HG02610 (cell line): ENCODE measurements around the gene OTUD1.
A peak's percentile ranks its signal among the peaks of the same experiment; 100 is the strongest.
"Not testable (repeated sequence)": the region's sequence is repeated elsewhere in the genome, so short reads cannot be mapped to it uniquely, and the experiment has no call there.

Experiments used
- ATAC-seq: cut with Tn5 transposase; IDR thresholded peaks from one replicate; pipeline ENCODE4 v1.9.1; 2021; ENCODE audit warnings: mild to moderate bottlenecking, moderate library complexity; ENCODE audit not compliant: unreplicated experiment

Gene OTUD1, protein sequence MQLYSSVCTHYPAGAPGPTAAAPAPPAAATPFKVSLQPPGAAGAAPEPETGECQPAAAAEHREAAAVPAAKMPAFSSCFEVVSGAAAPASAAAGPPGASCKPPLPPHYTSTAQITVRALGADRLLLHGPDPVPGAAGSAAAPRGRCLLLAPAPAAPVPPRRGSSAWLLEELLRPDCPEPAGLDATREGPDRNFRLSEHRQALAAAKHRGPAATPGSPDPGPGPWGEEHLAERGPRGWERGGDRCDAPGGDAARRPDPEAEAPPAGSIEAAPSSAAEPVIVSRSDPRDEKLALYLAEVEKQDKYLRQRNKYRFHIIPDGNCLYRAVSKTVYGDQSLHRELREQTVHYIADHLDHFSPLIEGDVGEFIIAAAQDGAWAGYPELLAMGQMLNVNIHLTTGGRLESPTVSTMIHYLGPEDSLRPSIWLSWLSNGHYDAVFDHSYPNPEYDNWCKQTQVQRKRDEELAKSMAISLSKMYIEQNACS

DNA sequence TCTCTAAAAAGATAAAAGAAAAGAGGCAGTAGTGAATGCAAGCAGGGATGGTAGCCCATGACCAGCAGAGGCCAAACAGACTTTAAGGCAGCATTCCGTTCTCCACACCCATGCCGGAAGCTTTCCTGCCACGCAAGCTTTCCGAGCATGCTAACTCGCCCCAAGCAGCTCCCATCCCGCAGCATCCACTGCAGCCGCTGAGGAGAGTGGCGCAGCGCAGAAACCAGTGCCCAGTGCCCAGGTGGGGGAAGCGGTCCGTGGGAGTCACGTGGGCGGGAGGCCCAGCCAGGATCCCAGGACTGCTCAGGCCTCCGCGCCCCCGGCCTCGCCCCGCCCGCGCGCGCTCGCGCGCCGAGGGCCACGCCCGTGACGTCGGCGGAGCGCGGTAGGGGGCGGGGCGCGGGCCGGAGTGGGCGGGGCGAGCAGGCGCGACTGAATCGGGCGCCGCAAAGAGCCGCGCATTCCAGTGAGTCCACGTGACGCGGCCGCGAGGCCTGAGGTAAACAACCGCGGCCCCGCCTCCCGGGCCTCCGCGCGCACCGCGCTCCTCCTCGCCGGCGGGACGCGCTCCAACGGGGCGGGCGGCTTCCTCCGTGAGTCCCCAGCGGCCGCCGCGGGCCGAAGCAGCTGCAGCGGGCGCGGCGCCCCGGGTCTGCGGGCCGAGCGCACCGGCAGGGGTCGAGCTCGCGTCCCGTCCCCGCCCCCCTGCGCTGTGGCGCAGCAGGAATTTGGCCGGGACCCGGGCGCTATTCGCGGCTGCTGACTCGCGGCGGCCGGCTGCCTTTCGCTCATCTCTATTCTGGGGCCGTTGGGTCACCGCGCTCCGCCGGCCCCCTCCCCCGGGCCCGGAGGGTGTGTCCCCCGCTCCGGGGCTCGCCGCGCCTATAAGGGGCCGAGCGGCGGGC, at the start of gene OTUD1:
Gene OTUD1 (plus strand): TSS at position 529 of the 905 bp plus-strand sequence. CDS start 383 bp downstream, outside the sequence.
- ATAC-seq = peak; percentile 89

DNA sequence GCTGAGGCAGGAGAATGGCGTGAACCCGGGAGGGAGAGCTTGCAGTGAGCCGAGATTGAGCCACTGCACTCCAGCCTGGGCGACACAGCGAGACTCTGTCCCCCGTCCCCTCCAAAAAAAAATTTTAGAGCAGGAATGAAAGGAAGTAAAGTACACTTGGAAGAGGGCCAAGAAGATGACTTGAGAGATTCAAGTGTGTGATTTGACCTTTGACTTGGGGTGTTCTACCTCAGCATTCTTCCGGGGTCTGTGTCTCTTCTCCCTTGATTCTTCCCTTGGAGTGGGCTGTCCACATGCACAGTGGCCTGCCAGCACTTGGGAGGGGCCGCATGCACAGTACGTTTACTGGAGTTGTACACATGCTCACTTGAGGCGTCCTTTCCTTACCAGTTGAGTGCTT, 48.5 kb upstream of the OTUD1 start:
- not testable (repeated sequence) for ATAC-seq

DNA sequence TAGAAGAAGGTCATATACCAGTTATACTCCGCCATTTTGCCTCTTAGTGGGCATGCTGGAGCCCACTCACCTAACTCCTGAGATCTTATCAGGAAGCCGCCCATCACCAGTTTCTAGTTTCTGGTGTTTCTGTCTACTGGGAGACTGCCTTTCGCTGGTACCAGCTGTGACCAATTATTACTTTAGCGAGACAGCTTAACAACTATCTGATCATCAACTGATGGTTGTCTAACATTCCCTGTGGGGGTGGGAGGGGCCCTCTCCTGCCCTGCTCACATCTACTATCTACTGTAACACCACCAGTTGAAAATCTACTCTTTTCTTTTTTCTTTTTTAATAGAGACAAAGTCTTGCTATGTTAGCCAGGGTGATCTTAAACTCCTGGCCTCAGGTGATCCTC, 48.1 kb upstream of the OTUD1 start:
- ATAC-seq = no peak

DNA sequence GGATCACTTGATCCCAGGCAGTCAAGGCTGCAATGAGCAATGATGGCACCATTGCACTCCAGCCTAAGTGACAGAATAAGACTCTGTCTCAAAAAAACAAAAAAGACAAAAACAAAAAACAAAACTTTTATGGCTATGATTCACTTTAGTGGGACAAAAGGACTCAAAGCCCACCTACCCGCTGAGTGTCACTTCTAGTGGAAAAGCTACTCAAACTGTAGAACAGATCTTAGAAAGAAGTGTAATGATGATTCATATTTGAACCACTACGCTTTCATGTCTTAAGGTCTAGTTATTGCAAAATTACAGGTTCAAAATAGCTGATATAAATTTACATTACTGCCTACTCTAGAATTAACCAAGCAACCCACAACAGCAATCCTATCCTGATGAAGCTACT, 47.1 kb upstream of the OTUD1 start:
- ATAC-seq = no peak

DNA sequence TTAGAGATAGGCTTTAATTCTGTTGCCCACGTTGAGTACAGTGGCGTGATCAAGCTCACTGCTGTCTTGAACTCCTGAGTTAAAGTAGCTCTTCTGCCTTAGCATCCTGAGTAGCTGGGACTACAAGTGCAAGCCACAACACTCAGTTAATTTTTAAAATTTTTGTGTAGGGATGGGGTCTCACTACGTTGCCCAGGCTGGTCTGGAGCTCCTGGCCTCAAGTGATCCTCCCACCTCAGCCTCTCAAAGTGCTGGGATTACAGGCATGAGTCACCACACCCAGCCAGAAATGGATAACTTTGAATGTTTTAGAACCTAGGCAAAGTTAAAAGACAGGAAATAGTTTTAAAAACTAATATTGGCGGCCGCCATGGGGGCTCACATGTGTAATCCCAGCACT, 43.9 kb upstream of the OTUD1 start:
- no peak for ATAC-seq

DNA sequence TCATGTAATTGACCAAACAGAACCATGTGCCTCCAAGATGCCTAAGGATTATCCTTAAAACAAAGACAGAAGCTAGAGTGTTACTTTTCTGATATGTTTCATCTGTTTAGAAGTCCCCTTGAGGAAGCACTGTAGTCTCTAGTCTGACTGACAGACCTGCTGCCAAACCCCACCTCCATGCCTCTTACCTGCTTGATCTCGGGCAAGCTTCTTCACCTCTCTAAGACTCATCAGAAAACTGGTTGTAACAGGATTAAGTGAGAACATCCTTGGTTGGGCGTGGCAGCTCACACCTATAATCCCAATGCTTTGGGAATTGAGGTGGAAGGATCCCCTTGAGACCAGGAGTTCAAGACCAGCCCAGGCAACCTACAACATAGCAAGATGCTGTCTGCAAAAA, 42.2 kb upstream of the OTUD1 start:
- ATAC-seq = no peak

DNA sequence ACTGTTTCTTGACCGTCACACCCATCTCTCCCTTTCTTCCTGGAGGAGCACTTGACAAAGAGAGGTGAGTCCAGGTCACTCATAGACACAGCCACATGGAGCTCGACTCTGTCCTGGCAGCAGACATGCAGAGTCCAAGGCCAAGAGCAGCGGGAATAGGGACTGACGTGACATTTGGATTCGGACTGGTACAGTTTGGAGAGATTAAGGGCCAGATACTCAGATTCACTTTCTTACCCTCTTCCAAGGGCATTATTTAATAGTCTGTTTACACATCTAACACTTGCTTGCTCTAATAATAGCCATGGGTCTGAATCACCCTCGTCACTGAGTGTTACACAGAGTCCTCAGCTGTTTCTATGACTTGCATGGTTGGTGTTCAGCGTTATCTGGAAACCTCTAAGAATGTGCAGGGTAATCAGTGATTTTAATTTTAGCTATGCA, 39.2 kb upstream of the OTUD1 start:
- ATAC-seq = no peak

DNA sequence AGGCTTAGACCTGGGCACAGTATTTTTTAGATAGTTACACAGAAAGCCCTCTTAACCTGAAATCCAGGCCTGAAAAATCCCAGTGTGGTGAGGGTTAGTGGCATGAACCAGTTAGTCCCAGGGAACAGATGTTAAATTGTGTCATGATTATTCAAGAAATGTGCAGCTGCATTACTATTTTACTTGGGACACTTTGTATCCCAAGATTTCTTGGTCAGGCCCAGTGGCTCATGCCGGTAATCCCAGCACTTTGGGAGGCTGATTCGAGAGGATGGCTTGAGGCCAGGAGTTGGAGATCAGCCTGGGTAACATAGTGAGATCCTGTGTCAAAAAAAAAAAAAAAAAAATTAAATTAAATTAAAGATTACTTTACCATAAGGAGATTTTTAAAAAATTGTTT, 36.0 kb upstream of the OTUD1 start:
- ATAC-seq = no peak

DNA sequence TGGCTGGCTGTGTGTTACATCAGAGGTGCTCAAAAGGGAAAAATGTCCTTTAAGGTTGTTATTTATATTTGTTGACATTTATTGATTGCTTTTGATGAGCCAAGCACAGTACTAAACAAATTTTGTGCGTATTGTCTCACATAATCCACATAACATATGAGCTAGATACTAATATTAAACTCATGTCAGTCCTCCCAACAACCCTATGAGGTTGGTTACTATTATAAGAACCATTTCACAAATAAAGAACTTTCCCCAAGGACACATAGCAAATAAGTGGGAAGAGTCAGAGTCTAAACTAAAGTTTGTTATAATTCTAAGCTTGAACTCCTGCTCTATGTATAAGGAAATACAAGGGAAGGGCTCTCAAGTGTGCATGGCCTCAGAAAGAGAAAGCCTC, 35.6 kb upstream of the OTUD1 start:
- ATAC-seq = no peak

DNA sequence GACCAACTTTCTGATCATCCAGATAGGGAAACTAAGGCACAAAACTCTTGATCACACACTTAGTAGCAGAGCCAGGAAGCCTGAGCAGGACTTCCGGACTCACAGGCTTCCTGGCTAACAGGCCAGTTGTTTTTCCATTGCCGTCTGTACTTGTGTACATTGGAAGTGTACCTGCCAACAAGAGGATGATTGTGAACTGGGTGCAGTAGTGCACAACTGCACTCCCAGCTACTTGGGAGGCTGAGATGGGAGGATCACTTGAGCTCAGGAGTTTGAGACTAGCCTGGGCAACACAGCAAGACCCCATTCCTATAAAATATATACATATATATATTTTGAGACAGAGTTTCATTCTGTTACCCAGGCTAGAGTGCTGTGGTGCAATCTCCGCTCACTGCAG, 35.2 kb upstream of the OTUD1 start:
- no peak for ATAC-seq

DNA sequence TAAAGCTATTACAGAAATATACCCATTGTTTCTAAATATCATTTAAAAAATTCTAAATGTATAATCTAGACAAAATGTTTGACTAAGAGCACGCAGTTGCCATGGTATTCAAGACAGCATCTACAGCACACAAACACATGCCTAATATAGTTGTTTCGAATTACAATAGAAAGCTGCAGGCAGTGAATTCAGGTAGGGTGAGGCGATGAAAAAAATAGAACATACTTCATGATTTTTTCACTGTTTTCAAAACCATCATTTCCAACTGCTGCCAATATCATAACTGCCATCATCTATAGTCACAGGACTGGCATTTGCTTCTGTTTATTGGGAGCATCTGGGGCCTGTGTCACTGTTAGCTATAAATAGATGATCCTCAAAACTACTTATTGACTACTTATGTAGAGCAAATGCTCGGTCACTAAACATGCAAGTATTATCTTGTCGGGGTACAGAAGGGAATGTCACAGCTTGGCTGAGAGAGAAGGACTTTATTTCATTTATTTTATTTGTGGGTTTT, 34.4 kb upstream of the OTUD1 start:
- ATAC-seq = no peak

DNA sequence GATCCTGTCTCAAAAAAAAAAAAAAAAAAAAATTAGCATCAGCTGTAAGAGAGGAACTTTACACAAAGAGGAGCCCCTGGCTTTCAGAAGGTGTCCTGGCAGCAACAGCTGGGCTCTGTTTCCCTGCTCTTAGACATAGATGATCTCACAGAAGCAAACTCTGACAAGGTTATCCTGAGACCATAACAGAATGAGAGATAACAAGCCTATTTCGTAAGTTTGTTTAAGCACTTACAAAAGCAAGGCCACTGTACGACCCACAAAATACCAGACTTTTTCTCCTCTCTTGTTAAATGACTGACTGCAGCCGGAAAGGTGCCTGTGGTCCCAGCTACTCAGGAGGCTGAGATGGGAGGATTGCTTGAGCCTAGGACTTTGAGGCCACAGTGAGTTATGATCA, 33.3 kb upstream of the OTUD1 start:
- no peak for ATAC-seq

DNA sequence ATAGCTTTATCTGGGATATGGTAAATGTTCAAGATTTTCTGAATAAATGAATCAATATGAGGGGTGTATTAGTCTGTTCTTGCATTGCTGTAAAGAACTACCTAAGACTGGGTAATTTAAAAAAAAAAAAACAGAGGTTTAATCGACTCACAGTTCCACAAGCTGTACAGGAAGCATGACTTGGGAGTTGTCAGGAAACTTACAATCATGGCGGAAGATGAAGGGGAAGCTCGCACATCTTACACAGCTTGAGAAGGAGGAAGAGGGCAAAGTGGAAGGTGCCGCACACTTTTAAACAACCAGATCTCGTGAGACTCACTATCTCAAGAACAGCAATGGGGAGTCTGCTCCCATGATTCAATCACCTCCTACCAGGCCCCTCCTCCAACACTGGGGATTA, 32.5 kb upstream of the OTUD1 start:
- no peak for ATAC-seq

DNA sequence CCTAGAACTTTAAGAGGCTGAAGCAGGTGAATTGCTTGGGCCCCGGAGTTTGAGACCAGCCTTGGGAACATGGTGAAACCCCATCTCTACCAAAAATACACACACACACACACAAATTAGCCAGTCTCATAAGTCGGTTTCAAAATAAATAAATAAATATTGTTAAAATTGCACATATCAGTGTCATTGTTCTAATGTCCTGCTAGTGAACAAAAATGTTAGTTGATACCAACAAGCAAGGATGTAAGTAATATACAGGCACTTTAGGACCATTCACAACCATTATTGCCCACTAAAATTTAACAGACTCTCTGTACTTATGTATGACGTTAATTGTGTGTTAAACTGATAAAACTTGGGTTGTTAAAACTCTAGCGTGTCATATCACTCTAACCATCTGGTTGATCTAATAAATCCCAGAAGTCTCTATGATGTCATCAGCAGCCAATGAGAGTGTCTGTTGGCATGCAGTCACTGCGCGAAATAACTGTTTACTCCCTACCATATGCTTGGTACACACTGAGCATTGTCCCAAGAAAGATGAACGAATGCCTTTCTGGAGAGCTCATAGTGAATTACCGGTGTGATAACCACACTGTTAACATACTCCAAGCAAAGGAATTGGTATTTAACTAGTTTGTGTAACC, 30.4 kb upstream of the OTUD1 start:
- ATAC-seq = no peak

DNA sequence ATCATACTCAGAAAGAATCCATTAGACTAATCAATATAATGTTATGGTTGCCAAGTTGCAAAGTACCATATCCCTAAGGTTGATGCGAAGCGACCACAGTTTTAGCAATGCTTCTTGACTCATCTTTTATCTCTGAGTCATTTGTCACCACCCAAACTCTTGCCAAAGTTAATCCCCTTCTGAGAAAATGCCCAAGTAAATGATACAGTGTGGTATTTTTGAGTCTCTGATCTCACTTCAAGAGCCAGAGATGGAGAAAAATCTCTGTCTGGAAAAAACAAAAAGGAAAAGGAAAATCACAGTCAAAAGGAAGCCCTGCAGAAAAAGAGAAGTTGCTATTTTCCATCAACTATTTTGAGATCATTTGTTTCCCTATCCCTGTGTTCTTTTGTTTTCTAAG, 26.7 kb upstream of the OTUD1 start:
- peak; percentile 34 for ATAC-seq

DNA sequence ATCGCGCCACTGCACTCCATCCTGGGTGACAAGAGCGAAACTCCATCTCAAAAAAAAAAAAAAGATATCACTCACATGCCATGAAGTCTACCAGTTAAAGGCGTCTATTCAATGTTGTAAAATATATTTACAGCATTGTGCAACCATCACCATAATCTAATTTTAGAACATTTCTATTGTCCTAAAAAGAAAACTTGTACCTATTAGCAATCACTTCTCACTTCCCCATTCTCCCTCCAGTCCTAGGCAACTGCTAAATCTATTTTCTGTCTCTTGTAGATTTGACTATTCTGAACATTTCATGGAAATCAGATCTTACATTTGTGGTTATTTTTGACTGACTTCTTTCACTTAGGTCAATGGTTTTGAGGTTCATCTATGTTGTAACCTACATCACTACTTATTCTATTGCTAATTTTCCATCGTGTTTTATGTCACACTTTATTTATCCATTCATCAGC, 25.2 kb upstream of the OTUD1 start:
- ATAC-seq = peak; percentile 87

DNA sequence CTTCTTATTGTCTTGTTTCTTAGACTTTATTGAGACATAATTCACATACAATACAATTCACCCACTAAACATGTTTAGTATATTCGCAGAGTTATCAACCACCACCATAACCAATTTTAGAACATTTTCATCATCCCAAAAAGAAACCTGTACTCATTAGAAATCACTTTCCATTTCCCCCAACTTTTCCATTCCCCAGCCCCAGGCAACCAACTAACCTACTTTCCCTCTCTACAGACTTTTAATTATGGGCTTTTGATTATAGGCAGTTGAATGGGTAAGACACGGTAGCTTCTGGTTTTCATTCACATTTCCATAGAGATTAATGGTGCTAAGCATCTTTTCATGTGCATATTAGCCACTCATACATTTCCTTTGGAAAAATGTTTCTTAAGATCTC, 24.2 kb upstream of the OTUD1 start:
- ATAC-seq = no peak

DNA sequence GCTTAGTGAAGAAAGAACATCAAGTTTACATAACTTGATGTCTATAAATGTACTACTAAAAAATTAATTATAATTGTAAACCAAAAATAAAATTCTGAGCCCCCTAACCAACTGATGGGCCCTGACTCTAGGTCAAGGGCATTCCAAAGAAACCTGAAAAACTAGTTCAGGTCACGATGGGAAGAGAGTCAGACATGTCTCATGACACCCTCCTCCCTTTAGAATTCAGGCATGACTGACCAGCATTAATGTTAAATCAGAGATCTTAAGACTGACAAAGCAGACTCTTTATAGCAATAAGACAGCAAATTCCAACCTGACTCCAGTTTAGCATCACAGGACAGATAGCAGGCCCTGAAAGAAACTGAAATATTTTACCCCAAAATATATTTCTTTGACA, 21.6 kb upstream of the OTUD1 start:
- no peak for ATAC-seq

DNA sequence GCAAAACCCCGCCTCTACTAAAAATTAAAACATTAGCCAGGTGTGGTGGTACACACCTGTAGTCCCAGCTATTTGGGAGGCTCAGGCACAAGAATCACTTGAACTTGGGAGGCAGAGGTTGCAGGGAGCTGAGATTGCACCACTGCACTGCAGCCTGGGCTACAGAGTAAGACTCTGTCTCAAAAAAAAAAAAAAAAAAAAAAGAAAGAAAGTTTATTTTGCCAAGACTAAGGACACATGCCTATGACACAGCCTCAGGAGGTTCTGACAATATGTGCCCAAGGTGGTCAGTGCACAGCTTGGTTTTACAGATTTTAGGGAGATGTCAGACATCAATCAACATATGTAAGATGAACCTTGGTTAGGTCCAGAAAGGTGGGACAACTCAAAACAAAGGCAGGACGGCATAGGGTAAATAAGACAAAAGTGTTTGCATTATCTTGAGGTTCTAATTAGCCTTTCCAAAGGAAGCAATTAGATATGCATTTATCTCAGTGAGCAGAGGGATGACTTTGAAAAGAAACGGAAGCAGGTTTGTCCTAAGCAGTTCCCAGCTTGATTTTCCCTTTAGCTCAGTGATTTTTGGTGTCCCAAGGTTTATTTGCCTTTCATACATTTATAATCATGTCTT, 20.7 kb upstream of the OTUD1 start:
- no peak for ATAC-seq

DNA sequence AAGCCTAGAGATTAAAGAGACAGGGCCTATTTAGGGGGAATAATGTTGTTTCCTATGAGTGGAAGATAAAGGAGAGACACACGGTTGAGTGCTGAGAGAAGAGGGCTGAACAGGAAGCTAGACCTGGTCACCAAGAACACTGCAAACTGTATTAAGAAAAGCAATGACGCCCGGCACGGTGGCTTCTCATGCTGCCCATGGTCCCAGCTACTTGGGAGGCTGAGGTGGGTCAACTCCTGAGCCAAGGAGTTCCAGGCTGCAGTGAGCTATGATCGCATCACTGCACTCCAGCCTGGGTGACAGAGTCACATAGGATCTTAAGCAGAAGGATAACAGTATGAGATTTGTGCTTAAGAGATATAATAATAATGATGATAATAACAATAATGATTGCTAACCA, 19.7 kb upstream of the OTUD1 start:
- no peak for ATAC-seq
